ES-I3 (cell line): ENCODE results near the gene MICAL2.

Experiments
- H3K36me3 ChIP-seq: 2 replicates; pipeline ENCODE4 v1.6.1; 2013; ENCODE audit warnings: mild to moderate bottlenecking, low read length, control low read depth, moderate library complexity; ENCODE audit not compliant: insufficient read depth
- H3K4me1 ChIP-seq: 2 replicates; pipeline ENCODE4 v1.6.1; 2013; ENCODE audit warnings: mild to moderate bottlenecking, control low read depth, low read length; ENCODE audit not compliant: insufficient read depth
- H3K9ac ChIP-seq: 2 replicates; pipeline ENCODE4 v1.6.1; 2013; ENCODE audit warnings: low read depth, mild to moderate bottlenecking, low read length, moderate library complexity
- H3K9me3 ChIP-seq: 2 replicates; pipeline ENCODE4 v1.6.1; 2013; ENCODE audit warnings: mild to moderate bottlenecking, low read length, moderate library complexity; ENCODE audit not compliant: control insufficient read depth, insufficient read depth

MICAL2 gene

DNA sequence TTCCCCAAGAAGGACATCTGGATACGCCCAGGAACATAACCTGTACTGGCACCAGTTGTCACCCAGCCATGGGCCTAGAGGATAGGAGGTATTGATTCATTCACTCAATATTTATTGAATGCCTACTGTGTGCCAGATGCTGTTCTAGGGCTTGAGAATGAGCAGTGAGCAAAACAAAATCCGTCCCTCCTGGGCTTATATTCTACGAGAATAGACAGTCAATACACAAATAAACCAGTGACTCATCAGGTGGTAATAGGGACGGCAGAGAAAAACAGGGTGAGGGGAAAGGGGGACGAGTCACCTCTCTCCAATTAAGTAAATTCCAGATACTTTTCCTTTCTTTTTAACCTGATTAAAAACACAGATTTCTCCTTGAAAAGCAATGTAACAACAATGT lies 103.5 kb downstream of the MICAL2 start:
- Histone ChIP-seq H3K9me3 (no peaks in the 10 kb centered on the region), H3K9ac (no peak overlapping the region), H3K36me3 (no peaks in the 10 kb centered on the region), H3K4me1 (no peaks in the 10 kb centered on the region)

DNA sequence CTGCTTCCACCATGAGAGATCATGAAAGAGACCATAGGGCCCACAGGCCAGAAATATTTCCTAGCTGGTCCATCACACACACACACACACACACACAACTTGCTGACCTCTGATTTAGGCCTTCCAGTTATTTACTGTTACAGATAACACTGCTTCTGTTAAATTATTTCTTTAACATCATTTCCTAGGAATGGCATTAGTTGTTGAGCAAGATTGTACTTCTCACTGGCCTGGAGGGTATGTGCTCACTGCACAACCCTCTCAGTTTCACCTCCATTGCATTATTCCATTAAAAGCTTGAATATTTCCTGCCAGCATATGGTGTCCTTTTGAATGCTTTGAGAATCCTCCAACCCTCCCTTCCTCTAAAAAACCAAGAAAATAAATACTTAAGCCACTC lies 104.4 kb downstream of the MICAL2 start:
- no peaks in the 10 kb centered on the region for H3K36me3 ChIP-seq
- no peaks in the 10 kb centered on the region for H3K4me1 ChIP-seq
- no peak overlapping the region for H3K9ac ChIP-seq
- no peaks in the 10 kb centered on the region for H3K9me3 ChIP-seq

DNA sequence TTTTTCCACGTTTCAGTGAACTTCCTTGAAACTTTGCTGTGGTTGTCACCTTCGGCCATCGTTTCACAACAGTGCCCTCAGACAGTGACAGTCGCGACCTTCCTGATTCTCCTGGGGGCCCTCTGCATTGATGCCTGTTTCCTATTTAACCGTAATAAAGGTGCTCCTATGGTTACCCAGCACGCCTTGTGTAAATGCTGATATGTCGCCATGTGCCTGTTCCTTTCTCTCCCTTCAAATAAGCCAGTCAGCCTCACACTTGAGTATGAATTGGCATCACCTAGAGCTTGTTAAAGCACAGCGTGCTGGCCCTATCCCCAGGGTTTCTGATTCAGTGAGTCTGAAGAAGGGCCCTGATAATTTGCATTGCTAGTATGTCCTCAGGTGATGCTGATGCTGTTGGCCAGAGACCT lies 104.8 kb downstream of the MICAL2 start:
- Histone ChIP-seq H3K36me3 (no peaks in the 10 kb centered on the region), H3K9ac (no peak overlapping the region), H3K9me3 (no peaks in the 10 kb centered on the region), H3K4me1 (no peaks in the 10 kb centered on the region)

DNA sequence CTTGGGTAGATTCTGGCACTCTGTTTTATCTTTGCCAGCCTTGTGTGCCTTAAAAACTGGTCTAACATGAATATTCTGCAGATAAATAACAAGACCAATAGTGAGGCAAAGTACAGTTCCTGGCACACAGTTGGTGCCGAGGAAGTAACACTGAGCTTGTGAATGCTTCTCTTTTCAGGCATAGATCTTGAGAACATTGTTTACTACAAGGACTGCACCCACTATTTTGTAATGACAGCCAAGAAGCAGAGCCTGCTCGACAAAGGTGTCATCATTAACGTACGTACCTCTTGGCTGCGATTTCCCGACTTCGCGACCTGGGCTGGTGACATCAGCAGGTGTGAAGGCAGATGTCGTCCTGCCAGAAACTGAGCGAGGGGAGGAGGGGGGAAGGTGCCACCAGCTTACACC lies 105.7 kb downstream of the MICAL2 start:
- Histone ChIP-seq H3K4me1 (no peaks in the 10 kb centered on the region), H3K9me3 (no peaks in the 10 kb centered on the region), H3K9ac (no peak overlapping the region), H3K36me3 (no peaks in the 10 kb centered on the region)

DNA sequence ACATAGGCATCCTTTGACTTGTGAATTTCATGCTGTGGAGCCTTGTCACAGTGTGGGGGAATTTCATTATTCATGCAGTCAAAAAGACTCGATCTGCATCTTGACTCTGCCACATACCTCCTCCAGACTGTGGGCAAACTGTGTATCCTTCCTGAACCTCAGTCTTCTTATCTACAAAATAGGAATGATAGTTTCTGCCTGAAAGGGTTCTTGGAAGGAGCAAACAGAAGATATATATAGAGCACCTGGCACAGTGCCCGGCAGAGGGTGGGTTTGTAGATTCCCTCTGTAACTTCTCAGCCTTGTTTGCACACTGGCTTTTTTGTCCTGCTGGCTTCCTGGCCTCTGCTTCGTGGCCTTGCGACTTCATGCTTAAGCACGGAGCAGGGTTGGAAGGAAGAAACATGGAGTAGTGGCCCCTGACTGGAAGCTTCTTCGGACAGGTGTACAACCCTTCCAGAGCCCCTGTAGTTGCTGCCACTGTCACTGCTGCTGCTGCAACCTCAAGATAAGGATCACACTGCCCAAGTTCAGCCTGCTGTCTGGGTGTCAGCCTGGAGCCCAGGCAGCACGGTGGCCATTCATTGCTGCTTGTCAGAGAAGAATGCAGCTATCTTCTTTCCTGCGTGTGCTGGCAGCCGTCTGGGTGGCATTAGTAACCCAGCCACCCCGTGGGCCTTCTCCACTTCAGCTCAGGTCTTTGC lies 106.4 kb downstream of the MICAL2 start:
- Histone ChIP-seq H3K36me3 (no peaks in the 10 kb centered on the region), H3K9ac (no peak overlapping the region), H3K9me3 (no peaks in the 10 kb centered on the region), H3K4me1 (no peaks in the 10 kb centered on the region)

DNA sequence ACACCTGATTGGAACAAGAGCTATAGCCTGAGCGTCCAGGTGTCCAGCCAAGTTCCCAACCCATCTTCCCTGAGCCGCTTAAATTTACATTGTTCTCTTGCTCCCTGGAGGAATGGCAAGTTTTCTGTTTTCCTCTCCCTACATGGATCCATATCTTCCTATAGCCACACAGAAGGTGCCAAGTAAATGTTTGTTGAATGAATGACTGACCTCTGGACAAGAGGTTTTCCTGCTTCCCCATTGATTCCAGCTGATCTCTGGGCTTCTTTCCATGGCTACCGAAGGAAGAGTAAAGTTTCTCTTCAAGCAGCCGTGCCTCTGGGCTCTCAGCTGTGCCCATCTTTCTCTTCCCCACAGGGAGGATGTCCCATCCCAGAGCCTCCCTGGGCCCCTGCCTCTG lies 107.5 kb downstream of the MICAL2 start:
- Histone ChIP-seq H3K36me3 (no peaks in the 10 kb centered on the region), H3K9ac (no peak overlapping the region), H3K4me1 (no peaks in the 10 kb centered on the region), H3K9me3 (no peaks in the 10 kb centered on the region)

DNA sequence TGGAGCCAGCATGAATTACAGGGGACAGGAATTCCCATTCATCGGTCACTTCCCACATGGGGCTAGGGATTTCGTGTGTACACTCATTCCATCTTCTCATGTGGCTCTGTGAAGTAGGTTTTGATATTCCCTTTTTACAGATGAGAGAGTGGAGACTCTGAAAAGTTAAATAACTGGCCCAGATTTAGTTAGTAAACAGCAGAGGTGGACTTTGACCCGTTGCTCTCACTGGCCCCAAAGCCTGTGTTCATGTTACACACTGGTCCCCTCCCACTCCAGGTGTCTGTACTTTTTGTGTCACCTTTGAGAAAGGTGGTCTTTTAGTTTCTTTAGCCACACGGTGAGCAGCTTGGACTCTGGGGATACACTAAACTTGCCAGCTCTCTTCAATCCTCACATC lies 108.5 kb downstream of the MICAL2 start:
- Histone ChIP-seq H3K4me1 (no peaks in the 10 kb centered on the region), H3K36me3 (no peaks in the 10 kb centered on the region)

DNA sequence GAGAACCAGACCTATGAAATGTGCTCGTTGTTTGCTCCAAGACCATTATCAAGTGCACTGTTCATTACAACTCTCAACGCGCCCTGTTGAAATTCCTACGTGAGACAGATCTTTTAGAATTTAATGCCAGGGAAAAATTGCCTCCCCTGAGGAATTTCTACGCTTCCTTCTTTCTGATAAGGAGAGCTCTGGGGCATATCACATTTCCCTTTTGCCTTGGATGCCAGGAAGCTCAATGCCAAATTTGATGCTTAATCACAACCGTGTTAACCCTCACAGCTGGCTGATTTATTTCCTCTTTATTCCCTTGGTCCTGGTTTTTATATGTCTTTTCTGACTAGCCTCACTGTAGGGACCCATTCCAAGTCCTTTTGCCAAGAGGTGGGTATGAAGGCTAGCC lies 109.4 kb downstream of the MICAL2 start:
- no peaks in the 10 kb centered on the region for H3K9me3 ChIP-seq

More for the DNA sequence above, 108.5 kb downstream of the MICAL2 start:
- Histone ChIP-seq H3K9ac (no peak overlapping the region), H3K9me3 (no peaks in the 10 kb centered on the region)

DNA sequence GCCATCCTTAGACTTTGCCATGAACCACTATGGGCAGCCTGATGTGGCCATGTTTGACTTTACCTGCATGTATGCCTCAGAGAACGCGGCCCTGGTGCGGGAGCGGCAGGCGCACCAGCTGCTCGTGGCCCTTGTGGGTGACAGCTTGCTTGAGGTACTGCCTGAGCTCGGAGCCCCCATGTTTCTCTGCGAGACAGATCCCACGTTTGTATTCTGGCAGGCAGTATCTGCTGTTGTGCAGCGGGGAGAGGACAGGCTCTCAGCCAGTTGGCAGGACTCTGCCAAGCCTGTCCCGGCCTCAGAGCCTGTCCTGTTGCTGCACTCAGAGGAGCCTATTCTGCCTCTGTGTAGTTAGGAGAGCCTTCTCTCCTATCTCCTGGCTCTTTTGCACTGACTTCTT lies 109.9 kb downstream of the MICAL2 start:
- H3K4me1 ChIP-seq, result no peaks in the 10 kb centered on the region
- no peak overlapping the region for H3K9ac ChIP-seq
- H3K9me3 ChIP-seq, result no peaks in the 10 kb centered on the region
- H3K36me3 ChIP-seq, result no peaks in the 10 kb centered on the region

More for the DNA sequence above, 109.4 kb downstream of the MICAL2 start:
- H3K36me3 ChIP-seq, result no peaks in the 10 kb centered on the region
- no peak overlapping the region for H3K9ac ChIP-seq
- H3K4me1 ChIP-seq, result no peaks in the 10 kb centered on the region

DNA sequence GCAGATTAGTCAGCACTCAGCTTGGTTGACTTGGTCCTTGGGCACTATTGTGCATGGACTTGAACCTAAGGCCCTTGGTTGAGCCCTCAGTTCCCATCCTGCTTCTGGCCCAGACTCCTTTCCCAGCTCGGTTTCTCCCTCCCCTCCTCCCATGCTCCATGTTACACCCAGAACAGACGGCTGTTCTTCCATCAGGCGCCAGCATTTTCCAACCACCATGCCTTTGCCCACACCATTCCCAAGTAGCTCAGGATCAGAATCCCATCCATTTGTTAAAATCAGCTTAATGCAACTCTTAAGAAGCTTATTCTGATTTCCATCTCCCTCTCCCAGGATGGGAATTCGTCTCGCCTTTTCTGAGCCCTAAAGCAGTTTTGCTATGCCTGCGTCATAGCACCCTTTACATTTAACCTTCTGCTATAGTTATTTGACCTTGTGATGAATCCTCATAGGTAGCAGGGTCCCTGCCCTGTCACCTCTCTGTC lies 110.7 kb downstream of the MICAL2 start:
- Histone ChIP-seq H3K36me3 (no peaks in the 10 kb centered on the region), H3K4me1 (no peaks in the 10 kb centered on the region), H3K9me3 (no peaks in the 10 kb centered on the region), H3K9ac (no peak overlapping the region)

DNA sequence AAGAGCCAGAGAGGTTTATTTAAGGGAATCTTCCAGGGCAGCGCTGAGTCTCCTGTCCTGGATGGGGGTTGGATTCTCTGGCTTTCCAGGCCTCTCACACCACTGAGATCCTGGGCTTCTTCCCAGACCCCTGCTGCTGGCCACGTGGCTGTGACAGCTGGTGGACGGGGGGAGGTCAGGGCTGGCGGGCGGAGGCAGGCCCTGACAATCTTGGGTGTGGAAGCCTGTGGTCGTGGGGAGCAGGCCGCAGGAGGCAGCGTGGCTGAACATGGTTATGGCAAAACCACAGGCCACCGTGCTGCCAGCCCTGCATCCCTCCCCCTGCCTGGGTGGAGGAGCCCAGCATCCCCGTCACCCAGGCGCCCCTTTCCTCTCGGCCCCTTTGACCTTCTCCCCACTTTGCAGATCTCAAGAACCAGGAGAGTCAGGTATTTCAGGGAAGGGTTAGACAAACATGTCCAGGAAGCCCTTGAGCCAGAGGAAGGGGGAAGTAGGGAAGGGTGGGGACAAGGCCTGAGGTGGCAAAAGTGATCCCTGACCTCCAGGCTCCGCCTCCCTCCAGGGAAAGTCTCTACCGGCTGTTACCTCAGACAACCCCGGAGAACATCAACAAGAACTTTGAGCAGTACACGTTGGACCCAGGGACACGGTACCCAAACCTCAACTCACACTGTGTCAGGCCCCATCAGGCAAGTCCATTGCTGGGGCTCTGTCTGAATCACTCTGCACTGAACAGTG lies 111.8 kb downstream of the MICAL2 start:
- Histone ChIP-seq H3K36me3 (no peaks in the 10 kb centered on the region), H3K4me1 (no peaks in the 10 kb centered on the region), H3K9me3 (no peaks in the 10 kb centered on the region), H3K9ac (no peak overlapping the region)

DNA sequence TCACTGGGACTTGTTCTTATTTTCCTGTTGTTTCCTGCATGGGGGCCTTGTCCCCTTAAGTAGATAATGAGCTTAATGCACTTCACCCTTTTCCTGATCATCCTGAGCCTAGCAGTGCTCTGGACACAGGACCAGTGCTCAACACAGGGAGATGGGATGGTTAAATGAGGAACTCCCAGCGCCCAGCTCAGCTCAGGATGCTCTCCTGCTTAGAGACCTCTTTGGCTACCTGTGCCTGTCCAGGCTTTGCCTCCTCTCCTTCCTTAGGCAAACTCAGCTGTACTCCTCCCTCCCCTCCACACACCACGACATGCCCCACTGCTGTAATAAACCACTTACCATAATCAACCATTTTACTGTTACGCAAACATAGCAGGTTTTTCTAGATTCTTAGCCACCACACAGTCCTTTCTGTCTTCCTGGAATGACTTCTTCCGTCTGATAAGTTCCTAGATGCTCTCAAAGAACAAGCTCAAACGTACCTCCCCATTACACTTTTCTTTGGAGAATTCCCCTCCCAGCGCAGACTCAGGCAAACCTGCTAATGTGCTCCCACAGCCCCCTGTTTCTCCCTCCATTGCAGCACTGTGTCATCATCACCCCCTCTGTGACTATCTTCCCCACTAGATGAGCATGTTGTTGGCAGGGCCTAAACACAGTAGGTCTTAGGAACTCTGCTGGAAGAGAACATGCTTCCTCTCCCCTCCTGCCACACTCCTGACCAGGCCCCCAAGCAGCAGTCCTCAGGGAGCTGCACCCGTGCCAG lies 113.6 kb downstream of the MICAL2 start:
- Histone ChIP-seq H3K9ac (no peak overlapping the region), H3K36me3 (no peaks in the 10 kb centered on the region), H3K4me1 (no peaks in the 10 kb centered on the region), H3K9me3 (no peaks in the 10 kb centered on the region)

DNA sequence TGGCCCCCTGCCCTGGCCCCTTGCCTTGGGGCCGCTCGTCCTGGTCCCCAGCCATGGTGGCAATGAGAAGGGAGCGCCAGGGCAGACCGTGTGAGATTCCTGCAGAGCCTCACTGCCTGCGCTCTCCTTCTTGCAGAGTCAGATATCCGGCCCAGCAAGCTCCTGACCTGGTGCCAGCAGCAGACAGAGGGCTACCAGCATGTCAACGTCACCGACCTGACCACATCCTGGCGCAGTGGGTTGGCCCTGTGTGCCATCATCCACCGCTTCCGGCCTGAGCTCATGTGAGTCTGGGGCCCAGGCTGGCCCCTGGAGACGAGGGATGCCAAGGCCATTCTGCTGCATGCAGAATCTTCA lies 114.1 kb downstream of the MICAL2 start:
- Histone ChIP-seq H3K9ac (no peak overlapping the region), H3K36me3 (no peaks in the 10 kb centered on the region), H3K4me1 (no peaks in the 10 kb centered on the region), H3K9me3 (no peaks in the 10 kb centered on the region)

DNA sequence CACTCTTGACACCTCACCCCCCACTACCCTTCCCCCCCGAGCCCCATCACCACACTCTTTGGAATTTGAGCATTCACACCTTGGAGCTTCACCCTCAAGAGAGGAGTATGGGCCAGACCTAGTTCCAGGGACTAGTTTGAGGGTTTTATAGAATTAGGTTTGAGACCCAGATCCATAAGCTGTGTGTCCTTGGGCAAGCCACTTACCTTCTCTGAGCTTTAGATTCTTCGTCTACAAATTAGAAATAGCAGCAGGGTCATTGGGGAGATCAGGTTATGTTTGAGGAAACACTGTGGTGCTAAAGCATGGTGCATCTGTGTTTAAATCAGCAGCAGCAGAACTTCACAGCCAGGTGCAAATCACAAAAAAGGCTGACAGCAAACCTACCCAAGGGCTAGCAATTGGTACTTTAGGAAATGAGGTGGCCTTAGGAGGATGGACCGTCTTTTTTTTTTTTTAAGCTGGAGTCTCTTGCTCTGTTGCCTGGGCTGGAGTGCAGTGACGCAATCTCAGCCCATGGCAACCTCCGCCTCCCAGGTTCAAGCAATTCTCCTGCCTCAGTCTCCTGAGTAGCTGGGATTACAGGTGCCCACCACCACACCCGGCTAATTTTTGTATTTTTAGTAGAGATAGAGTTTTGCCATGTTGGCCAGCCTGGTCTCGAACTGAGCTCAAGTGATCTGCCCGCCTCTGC lies 114.8 kb downstream of the MICAL2 start:
- Histone ChIP-seq H3K9me3 (no peaks in the 10 kb centered on the region), H3K36me3 (no peaks in the 10 kb centered on the region), H3K4me1 (no peaks in the 10 kb centered on the region), H3K9ac (no peak overlapping the region)
